ENCODE measurements around the gene TEC. TPM values are rescaled to one million over a fixed set of nuclear protein-coding genes. Genes with fewer than 3 reads are reported as not detected.

Gene TEC
- total and polyA plus RNA-seq, 2 experiments from 2014 or later, result 2.9 to 3.0 TPM

DNA sequence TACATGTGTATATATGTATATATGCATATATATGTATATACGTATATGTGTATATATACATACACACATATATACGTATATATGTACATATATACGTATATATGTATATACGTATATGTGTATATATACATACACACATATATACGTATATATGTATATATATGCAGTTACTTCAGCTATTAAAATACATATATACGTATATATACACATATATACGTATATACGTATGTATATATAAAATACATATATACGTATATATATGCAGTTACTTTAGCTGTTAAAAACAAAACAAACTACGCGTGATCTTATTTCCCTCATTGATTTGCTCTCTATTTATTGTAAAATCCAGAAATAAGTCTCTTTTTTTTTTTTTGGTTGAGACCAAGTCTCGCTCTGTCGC lies 149.5 kb downstream of the TEC start:
- TF ChIP-seq ZNF114 (CRISPR knock-in tag; IDR thresholded peaks at IDR 0.05), result no peak
- TF ChIP-seq ZNF462 (CRISPR knock-in tag; IDR thresholded peaks at IDR 0.05), result no peak
- TF ChIP-seq, protein P1, sequence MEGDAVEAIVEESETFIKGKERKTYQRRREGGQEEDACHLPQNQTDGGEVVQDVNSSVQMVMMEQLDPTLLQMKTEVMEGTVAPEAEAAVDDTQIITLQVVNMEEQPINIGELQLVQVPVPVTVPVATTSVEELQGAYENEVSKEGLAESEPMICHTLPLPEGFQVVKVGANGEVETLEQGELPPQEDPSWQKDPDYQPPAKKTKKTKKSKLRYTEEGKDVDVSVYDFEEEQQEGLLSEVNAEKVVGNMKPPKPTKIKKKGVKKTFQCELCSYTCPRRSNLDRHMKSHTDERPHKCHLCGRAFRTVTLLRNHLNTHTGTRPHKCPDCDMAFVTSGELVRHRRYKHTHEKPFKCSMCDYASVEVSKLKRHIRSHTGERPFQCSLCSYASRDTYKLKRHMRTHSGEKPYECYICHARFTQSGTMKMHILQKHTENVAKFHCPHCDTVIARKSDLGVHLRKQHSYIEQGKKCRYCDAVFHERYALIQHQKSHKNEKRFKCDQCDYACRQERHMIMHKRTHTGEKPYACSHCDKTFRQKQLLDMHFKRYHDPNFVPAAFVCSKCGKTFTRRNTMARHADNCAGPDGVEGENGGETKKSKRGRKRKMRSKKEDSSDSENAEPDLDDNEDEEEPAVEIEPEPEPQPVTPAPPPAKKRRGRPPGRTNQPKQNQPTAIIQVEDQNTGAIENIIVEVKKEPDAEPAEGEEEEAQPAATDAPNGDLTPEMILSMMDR (conservative IDR thresholded peaks at IDR 0.05; ENCODE audit: low read depth in 2 of 2), result no peak
- TF ChIP-seq EZH2 (IDR thresholded peaks at IDR 0.05; ENCODE audit: low read depth, unreplicated experiment), result no peak
- TF ChIP-seq POLR2AphosphoS5 (IDR thresholded peaks at IDR 0.05; ENCODE audit: low read depth), result no peak
- TF ChIP-seq ZNF331 (CRISPR knock-in tag; IDR thresholded peaks at IDR 0.05; ENCODE audit: low read depth), result no peak
- TF ChIP-seq REST (IDR thresholded peaks at IDR 0.05; ENCODE audit: unreplicated experiment), result no peak
- TF ChIP-seq CREB1 (CRISPR knock-in tag; IDR thresholded peaks at IDR 0.05; ENCODE audit: low read depth), result no peak
- TF ChIP-seq STAT1 (IDR thresholded peaks at IDR 0.05; ENCODE audit: unreplicated experiment), result no peak
- no peak for TF ChIP-seq JUNB (IDR thresholded peaks at IDR 0.05; ENCODE audit: unreplicated experiment)
- TF ChIP-seq EZH2phosphoT487 (IDR thresholded peaks at IDR 0.05; ENCODE audit: unreplicated experiment), result no peak
- TF ChIP-seq, protein P2, sequence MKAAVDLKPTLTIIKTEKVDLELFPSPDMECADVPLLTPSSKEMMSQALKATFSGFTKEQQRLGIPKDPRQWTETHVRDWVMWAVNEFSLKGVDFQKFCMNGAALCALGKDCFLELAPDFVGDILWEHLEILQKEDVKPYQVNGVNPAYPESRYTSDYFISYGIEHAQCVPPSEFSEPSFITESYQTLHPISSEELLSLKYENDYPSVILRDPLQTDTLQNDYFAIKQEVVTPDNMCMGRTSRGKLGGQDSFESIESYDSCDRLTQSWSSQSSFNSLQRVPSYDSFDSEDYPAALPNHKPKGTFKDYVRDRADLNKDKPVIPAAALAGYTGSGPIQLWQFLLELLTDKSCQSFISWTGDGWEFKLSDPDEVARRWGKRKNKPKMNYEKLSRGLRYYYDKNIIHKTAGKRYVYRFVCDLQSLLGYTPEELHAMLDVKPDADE (IDR thresholded peaks at IDR 0.05), result no peak
- no peak for TF ChIP-seq NANOG (IDR thresholded peaks at IDR 0.05; ENCODE audit: borderline replicate concordance)
- no peak overlapping the region for H3K4me2 ChIP-seq
- H3K27me3 Mint-ChIP-seq (ENCODE audit: insufficient read depth, low read depth, poor library complexity), result peaks cover 2% of the 10 kb centered on the region
- peaks cover 11% of the 10 kb centered on the region for H3K4me1 Mint-ChIP-seq
- no peaks in the 10 kb centered on the region for H3K9me3 Mint-ChIP-seq
- H3K36me3 ChIP-seq (ENCODE audit: insufficient read depth), result no peaks in the 10 kb centered on the region
- no peaks in the 10 kb centered on the region; the same call in 1 of the 2 replicates for H3K4me1 ChIP-seq (ENCODE audit: insufficient read depth)
- H3K27me3 ChIP-seq (ENCODE audit: insufficient read depth), result no peaks in the 10 kb centered on the region
- H3F3A ChIP-seq (replicated peaks; ENCODE audit: low read depth), result no peaks in the 10 kb centered on the region
- H3K27ac Mint-ChIP-seq, result no peak overlapping the region
- no peak overlapping the region for H2AFZ ChIP-seq
- no peak overlapping the region for H3K27ac ChIP-seq (ENCODE audit: low read depth)
- ATAC-seq (no peak), DNase-seq (ENCODE audit: low spot score) (no peak)
- no peaks in the 10 kb centered on the region for H3K79me2 ChIP-seq (replicated peaks; ENCODE audit: insufficient read depth)
- no peaks in the 10 kb centered on the region for H3K9me2 ChIP-seq (ENCODE audit: insufficient read depth)
- H3K4me3 ChIP-seq, result no peak overlapping the region
- no peaks in the 10 kb centered on the region for H4K20me1 ChIP-seq (replicated peaks; ENCODE audit: insufficient read depth)
- no peak overlapping the region for H3K4me3 Mint-ChIP-seq
- no peaks in the 10 kb centered on the region for H3K36me3 Mint-ChIP-seq (ENCODE audit: low read depth)
